B cell (primary cell): Measurements from ENCODE around the gene TRAF5. TPM values are rescaled to one million over a fixed set of nuclear protein-coding genes. Genes with fewer than 3 reads are reported as not detected.

Experiments used
- ATAC-seq: fragments of 200-7000 bp; cut with Tn5 transposase; one replicate; pipeline ENCODE4 v1.10.0; 2021; ENCODE audit warnings: low read depth, mild to moderate bottlenecking, moderate number of reproducible peaks, moderate library complexity
- CTCF ChIA-PET: fragments of 350-600 bp; sonication (Branson Sonifier 250); formaldehyde crosslinking; loops from one replicate; lab custom pipeline; 2021; ENCODE audit warnings: antibody characterized with exemption, inconsistent platforms; lab: Charles Lee
- POLR2A ChIA-PET: fragments of 350-600 bp; sonication (Branson Sonifier 250); formaldehyde crosslinking; loops from one replicate; lab custom pipeline; 2021; ENCODE audit warnings: antibody characterized with exemption; lab: Charles Lee
- DNase-seq: peaks from one replicate; pipeline ENCODE4 v3.0.0; 2013
- H2AFZ ChIP-seq: 2 replicates; pipeline ENCODE4 v1.6.1; 2012; ENCODE audit warnings: mild to moderate bottlenecking, low read depth, low read length; ENCODE audit not compliant: insufficient read depth, poor library complexity, severe bottlenecking
- H3K27ac ChIP-seq, 2 donors: 1 replicate in 1 of 2; 2 replicates in 1 of 2; pipeline ENCODE4 v1.5.1; 2012 to 2013; ENCODE audit warnings: low read length in 2 of 2, mild to moderate bottlenecking in 2 of 2, moderate library complexity in 1 of 2
- H3K27me3 ChIP-seq, 4 experiments: fragments of 200-600 bp in 1 of 4; sonication (generic) in 1 of 4; replicated peaks in 1 of 4; 1 replicate in 2 of 4; 2 replicates in 2 of 4; pipeline versions ENCODE4 v1.6.1 to v1.7.0; 2013 to 2016; ENCODE audit warnings: low read length in 3 of 4, mild to moderate bottlenecking in 2 of 4, mixed read lengths in 1 of 4, moderate library complexity in 1 of 4; ENCODE audit not compliant: insufficient read depth in 4 of 4, control insufficient read depth in 3 of 4; ENCODE audit errors: control extremely low read depth in 1 of 4
- H3K36me3 ChIP-seq, 2 experiments: replicated peaks in 1 of 2; 1 replicate in 1 of 2; 2 replicates in 1 of 2; pipeline versions ENCODE4 v1.6.1 to v1.7.1; 2013; ENCODE audit warnings: low read length in 1 of 2; ENCODE audit not compliant: insufficient read depth in 2 of 2, control insufficient read depth in 1 of 2; ENCODE audit errors: control extremely low read depth in 1 of 2, extremely low read depth in 1 of 2
- H3K4me1 ChIP-seq, 2 donors: fragments of 200-600 bp in 1 of 2; sonication (generic) in 1 of 2; 1 replicate in 1 of 2; 2 replicates in 1 of 2; pipeline versions ENCODE4 v1.5.1 to v1.6.1; 2013 to 2017; ENCODE audit warnings: low read length in 2 of 2; ENCODE audit not compliant: control insufficient read depth in 2 of 2, insufficient read depth in 2 of 2
- H3K4me2 ChIP-seq: replicated peaks from 2 replicates; pipeline ENCODE3; 2012; ENCODE audit warnings: mild to moderate bottlenecking, low read depth, low read length; ENCODE audit not compliant: poor library complexity, severe bottlenecking
- H3K4me3 ChIP-seq, 5 experiments: fragments of 200-600 bp in 1 of 5; sonication (generic) in 1 of 5; 1 replicate in 3 of 5; 2 replicates in 2 of 5; pipeline versions ENCODE4 v1.5.1 to v1.7.0; 2011 to 2016; ENCODE audit warnings: low read length in 4 of 5, mild to moderate bottlenecking in 4 of 5, low read depth in 2 of 5, control low read depth in 1 of 5, moderate library complexity in 1 of 5; ENCODE audit not compliant: insufficient read depth in 1 of 5; ENCODE audit errors: control extremely low read depth in 1 of 5, extremely low read depth in 1 of 5
- H3K79me2 ChIP-seq: fragments of 200-600 bp; sonication (generic); one replicate; pipeline ENCODE4 v1.6.0; 2016; ENCODE audit warnings: low read length; ENCODE audit not compliant: control insufficient read depth, insufficient read depth
- H3K9ac ChIP-seq: fragments of 200-600 bp; sonication (generic); 2 replicates; pipeline ENCODE4 v1.6.1; 2017; ENCODE audit warnings: mild to moderate bottlenecking, low read length, moderate library complexity
- H3K9me3 ChIP-seq, 3 donors: one replicate each; pipeline versions ENCODE4 v1.6.1 to v1.7.1; 2013; ENCODE audit warnings: low read length in 2 of 3; ENCODE audit not compliant: control insufficient read depth in 2 of 3, insufficient read depth in 1 of 3; ENCODE audit errors: control extremely low read depth in 1 of 3
- H4K20me1 ChIP-seq: 2 replicates; pipeline ENCODE4 v1.6.0; 2012; ENCODE audit warnings: mild to moderate bottlenecking, low read length; ENCODE audit not compliant: insufficient read depth, control insufficient read depth, poor library complexity, severe bottlenecking
- H3K27ac Mint-ChIP-seq: one replicate; pipeline ENCODE4 v1.8.0; 2021; ENCODE audit warnings: mixed read lengths
- H3K27me3 Mint-ChIP-seq: one replicate; pipeline ENCODE4 v1.8.0; 2021; ENCODE audit warnings: mixed read lengths
- H3K4me1 Mint-ChIP-seq: one replicate; pipeline ENCODE4 v1.8.0; 2021; ENCODE audit warnings: mixed read lengths
- H3K4me3 Mint-ChIP-seq: one replicate; pipeline ENCODE4 v1.8.0; 2021; ENCODE audit warnings: mixed read lengths
- H3K9me3 Mint-ChIP-seq: one replicate; pipeline ENCODE4 v1.8.0; 2022; ENCODE audit warnings: mixed read lengths; ENCODE audit not compliant: insufficient read depth
- EZH2 ChIP-seq: IDR thresholded peaks from 2 replicates; pipeline ENCODE4 v1.6.1; 2012; ENCODE audit warnings: borderline replicate concordance, low read depth, mild to moderate bottlenecking, moderate library complexity, low read length; ENCODE audit not compliant: insufficient read depth, poor library complexity, severe bottlenecking
- WGBS: methylation state at CpG from one replicate; pipeline ENCODE4 v1.1.5; 2013; ENCODE audit warnings: missing lambda C conversion rate; ENCODE audit not compliant: insufficient coverage; 5-methylcytosine and 5-hydroxymethylcytosine counted together
- intact Hi-C: fragments of 100-400 bp; cut with micrococcal nuclease; formaldehyde crosslinking; loops from one replicate; pipeline ENCODE4 v1.10.0; 2022
- polyA plus RNA-seq: library from polyadenylated mRNA; depleted of rRNA; stranded (reverse); fragments of >200 nt; gene quantifications from 2 replicates; pipeline ENCODE4 v1.2.3, GENCODE V29; 2012
- total RNA-seq, 2 donors: library from RNA; stranded (reverse); fragments of 120-200 nt in 1 of 2; gene quantifications; 1 replicate in 1 of 2; 2 replicates in 1 of 2; pipeline versions ENCODE4 v1.2.3 to v1.2.4, GENCODE V29; 2013 to 2022
- TF ChIP-seq, protein P1 (sequence below): fragments of 200-600 bp; IDR thresholded peaks from one replicate; pipeline ENCODE4 v1.8.0; 2022; ENCODE audit warnings: antibody characterized with exemption, mild to moderate bottlenecking

TRAF5 gene
- total and polyA plus RNA-seq, 2 donors (not counting 1 experiment from before 2014, with no cell fraction given): 129 to 143 TPM

DNA sequence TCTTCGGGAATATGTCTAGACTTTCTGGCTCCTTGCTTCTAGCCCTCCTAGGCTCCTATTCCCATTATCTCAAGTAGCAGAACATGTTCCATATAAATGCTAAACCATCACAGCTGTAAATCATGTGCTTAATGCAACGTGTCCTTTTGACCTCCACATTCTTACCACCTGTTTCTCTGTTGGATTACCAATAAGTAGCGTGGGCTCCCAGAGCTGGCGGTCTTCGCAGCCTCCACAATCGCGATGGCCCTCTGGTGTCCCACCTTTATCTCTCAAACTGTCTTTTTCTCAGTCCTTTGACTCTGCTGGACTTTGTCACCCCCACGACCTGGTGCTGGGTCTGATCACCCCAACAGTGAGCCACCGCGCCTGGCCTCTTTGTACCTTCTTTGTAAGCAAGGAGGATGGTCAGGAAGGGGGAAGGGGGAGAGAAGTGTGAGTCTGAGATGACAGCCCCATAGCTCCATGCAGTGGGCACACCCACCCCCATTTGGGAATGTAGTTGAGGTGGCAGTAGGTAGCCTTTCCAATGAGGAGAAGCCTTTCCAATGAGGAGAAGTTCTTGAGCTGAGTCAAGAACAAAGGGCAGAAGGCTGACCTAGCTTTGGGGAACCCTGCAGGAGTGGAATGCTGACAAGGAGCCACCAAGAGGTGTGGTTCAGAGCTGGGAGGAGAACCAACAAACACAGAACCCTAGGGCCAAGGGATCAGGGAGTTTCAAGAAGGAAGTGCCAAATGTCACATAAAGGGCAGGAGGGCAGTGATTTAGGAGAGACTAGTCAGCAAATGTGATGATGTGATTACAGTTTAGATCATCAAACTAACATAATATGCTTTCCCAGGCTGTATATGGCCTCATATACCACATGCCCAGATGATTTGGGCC is 14.2 kb downstream of the TRAF5 start:
- CTCF ChIA-PET: interaction anchor here (0.9 to 18.7 kb wide), 5 partner anchors 10 to 174 kb away, joined by 3 to 333 read pairs (median 5); partner anchors contain the start of gene TRAF5
- peaks cover 89% of the 10 kb centered on the region for H3K4me1 Mint-ChIP-seq
- H3K27me3 Mint-ChIP-seq: no peaks in the 10 kb centered on the region
- POLR2A ChIA-PET: no interaction called here
- TF ChIP-seq, protein P1, sequence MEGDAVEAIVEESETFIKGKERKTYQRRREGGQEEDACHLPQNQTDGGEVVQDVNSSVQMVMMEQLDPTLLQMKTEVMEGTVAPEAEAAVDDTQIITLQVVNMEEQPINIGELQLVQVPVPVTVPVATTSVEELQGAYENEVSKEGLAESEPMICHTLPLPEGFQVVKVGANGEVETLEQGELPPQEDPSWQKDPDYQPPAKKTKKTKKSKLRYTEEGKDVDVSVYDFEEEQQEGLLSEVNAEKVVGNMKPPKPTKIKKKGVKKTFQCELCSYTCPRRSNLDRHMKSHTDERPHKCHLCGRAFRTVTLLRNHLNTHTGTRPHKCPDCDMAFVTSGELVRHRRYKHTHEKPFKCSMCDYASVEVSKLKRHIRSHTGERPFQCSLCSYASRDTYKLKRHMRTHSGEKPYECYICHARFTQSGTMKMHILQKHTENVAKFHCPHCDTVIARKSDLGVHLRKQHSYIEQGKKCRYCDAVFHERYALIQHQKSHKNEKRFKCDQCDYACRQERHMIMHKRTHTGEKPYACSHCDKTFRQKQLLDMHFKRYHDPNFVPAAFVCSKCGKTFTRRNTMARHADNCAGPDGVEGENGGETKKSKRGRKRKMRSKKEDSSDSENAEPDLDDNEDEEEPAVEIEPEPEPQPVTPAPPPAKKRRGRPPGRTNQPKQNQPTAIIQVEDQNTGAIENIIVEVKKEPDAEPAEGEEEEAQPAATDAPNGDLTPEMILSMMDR: no peak
- TF ChIP-seq EZH2: no peak
- H3K27ac ChIP-seq: peak overlapping the region; percentile 11 to 73
- no peak overlapping the region for H2AFZ ChIP-seq
- H3K36me3 ChIP-seq: peaks cover 0 to 45% of the 10 kb centered on the region in 2 experiments
- no peak for DNase-seq
- peak overlapping the region; percentile 2 for H3K4me3 Mint-ChIP-seq
- intact Hi-C loops: no loop called here
- peak overlapping the region; percentile 40 for H3K4me2 ChIP-seq
- H3K9ac ChIP-seq: peak overlapping the region; percentile 16
- no peak overlapping the region for H3K4me3 ChIP-seq
- ATAC-seq: no peak
- no peaks in the 10 kb centered on the region for H3K9me3 Mint-ChIP-seq
- H3K4me1 ChIP-seq: peaks cover 91 to 94% of the 10 kb centered on the region in 2 donors
- peaks cover 80% of the 10 kb centered on the region for H4K20me1 ChIP-seq
- 100% methylated on average over 4 of the region's 10 CpGs for WGBS
- H3K27me3 ChIP-seq: no peaks in the 10 kb centered on the region
- no peaks in the 10 kb centered on the region for H3K9me3 ChIP-seq
- H3K27ac Mint-ChIP-seq: peak overlapping the region; percentile 77
- H3K79me2 ChIP-seq: peaks cover 100% of the 10 kb centered on the region

DNA sequence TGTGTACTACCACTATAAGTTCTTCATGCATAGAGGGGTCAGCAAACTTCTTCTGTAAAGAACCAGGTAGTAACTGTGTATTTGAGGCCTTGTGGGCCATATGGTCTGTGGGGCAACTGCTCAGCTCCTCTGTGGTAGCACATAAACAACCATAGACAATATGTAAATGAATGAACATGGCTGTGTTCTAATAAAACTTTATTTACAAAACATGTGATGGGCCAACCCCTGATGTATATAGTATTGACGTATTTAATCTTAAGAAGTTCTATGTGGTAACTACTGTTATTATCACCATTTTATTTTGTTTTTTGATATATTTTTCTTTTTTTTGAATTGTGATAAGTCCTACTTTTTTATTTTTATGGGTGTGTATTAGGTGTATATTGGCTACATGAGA is 15.4 kb downstream of the TRAF5 start:
- POLR2A ChIA-PET: no interaction called here

More for the DNA sequence above, 15.4 kb downstream of the TRAF5 start:
- H3K9ac ChIP-seq: no peak overlapping the region
- intact Hi-C loops: no loop called here
- Mint-ChIP-seq H3K27ac (peak overlapping the region; percentile 77), H3K27me3 (no peaks in the 10 kb centered on the region), H3K4me3 (no peak overlapping the region), H3K9me3 (no peaks in the 10 kb centered on the region), H3K4me1 (peaks cover 89% of the 10 kb centered on the region)
- H3K79me2 ChIP-seq: peaks cover 100% of the 10 kb centered on the region
- H3K27ac ChIP-seq: peak overlapping the region in 1 of 2 donors; percentile 73
- peaks cover 91% of the 10 kb centered on the region for H4K20me1 ChIP-seq
- CTCF ChIA-PET: interaction anchor here (0.9 to 18.7 kb wide), 4 partner anchors 12 to 173 kb away, joined by 3 to 333 read pairs (median 4); partner anchors contain the start of gene TRAF5
- H3K4me1 ChIP-seq: peaks cover 88 to 94% of the 10 kb centered on the region in 2 donors
- no peak overlapping the region for H3K4me3 ChIP-seq
- no peaks in the 10 kb centered on the region for H3K27me3 ChIP-seq
- H3K36me3 ChIP-seq: peaks cover 0 to 52% of the 10 kb centered on the region in 2 experiments
- no peak for TF ChIP-seq EZH2
- TF ChIP-seq, protein P1: no peak
- no peak overlapping the region for H2AFZ ChIP-seq
- DNase-seq (no peak), ATAC-seq (no peak)
- WGBS: no CpG with 5 or more reads among the region's 1 CpG
- H3K4me2 ChIP-seq: peak overlapping the region; percentile 40
- H3K9me3 ChIP-seq: no peaks in the 10 kb centered on the region
